Endothelial cell of umbilical vein (primary cell): ENCODE measurements around the gene KIF5C.

Source experiments
- EZH2 ChIP-seq: IDR thresholded peaks from 2 replicates; pipeline ENCODE4 v1.6.1; 2012; ENCODE audit warnings: borderline replicate concordance, low read depth, mild to moderate bottlenecking, moderate library complexity, low read length, inconsistent platforms; ENCODE audit not compliant: severe bottlenecking
- POLR2A ChIP-seq: IDR thresholded peaks from 2 replicates; pipeline ENCODE4 v1.6.1; 2012; ENCODE audit warnings: low read depth, mild to moderate bottlenecking, control low read depth, low read length
- POLR2AphosphoS5 ChIP-seq: IDR thresholded peaks from 2 replicates; pipeline ENCODE4 v1.6.1; 2012; ENCODE audit warnings: low read depth, mild to moderate bottlenecking, control low read depth, low read length, moderate library complexity; ENCODE audit not compliant: insufficient read depth
- TF ChIP-seq, protein P1 (sequence below), 2 donors: IDR thresholded peaks; 1 replicate in 1 of 2; 2 replicates in 1 of 2; pipeline ENCODE4 v1.5.1; 2011; ENCODE audit warnings: low read length in 2 of 2, mild to moderate bottlenecking in 2 of 2, moderate library complexity in 2 of 2, control low read depth in 1 of 2, inconsistent platforms in 1 of 2, low read depth in 1 of 2; ENCODE audit not compliant: insufficient read depth in 1 of 2; ENCODE audit errors: extremely low read depth in 1 of 2

DNA sequence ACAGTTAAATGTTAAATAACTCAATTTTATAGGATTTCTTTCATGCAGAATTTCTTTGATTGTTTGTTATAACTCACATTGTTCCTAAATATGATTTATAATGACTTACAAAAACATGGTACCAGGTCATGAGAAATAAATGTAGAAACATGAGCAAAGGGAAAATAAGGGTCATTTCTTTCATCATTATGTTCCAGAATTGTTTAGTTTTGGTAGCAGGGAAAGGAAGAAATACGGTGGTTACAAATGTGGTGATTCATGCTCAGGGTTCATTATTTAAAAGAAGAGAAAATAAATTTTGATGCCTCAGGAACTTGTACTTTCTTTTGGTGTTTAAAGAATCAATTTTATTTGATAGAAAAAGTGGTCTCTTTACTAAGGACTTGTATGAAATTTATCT is 167.9 kb downstream of the KIF5C start:
- TF ChIP-seq EZH2 (no peak), POLR2A (no peak), POLR2AphosphoS5 (no peak)
- TF ChIP-seq, protein P1, sequence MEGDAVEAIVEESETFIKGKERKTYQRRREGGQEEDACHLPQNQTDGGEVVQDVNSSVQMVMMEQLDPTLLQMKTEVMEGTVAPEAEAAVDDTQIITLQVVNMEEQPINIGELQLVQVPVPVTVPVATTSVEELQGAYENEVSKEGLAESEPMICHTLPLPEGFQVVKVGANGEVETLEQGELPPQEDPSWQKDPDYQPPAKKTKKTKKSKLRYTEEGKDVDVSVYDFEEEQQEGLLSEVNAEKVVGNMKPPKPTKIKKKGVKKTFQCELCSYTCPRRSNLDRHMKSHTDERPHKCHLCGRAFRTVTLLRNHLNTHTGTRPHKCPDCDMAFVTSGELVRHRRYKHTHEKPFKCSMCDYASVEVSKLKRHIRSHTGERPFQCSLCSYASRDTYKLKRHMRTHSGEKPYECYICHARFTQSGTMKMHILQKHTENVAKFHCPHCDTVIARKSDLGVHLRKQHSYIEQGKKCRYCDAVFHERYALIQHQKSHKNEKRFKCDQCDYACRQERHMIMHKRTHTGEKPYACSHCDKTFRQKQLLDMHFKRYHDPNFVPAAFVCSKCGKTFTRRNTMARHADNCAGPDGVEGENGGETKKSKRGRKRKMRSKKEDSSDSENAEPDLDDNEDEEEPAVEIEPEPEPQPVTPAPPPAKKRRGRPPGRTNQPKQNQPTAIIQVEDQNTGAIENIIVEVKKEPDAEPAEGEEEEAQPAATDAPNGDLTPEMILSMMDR (IDR thresholded peaks at IDR 0.05; ENCODE audit: extremely low read depth in 1 of 2, insufficient read depth in 1 of 2, low read depth in 1 of 2, low read length in 2 of 2), result no peak
